Measurements from ENCODE around the gene PCDHA10.
"Not testable (repeated sequence)": the region's sequence is repeated elsewhere in the genome, so short reads cannot be mapped to it uniquely, and the experiment has no call there.

DNA sequence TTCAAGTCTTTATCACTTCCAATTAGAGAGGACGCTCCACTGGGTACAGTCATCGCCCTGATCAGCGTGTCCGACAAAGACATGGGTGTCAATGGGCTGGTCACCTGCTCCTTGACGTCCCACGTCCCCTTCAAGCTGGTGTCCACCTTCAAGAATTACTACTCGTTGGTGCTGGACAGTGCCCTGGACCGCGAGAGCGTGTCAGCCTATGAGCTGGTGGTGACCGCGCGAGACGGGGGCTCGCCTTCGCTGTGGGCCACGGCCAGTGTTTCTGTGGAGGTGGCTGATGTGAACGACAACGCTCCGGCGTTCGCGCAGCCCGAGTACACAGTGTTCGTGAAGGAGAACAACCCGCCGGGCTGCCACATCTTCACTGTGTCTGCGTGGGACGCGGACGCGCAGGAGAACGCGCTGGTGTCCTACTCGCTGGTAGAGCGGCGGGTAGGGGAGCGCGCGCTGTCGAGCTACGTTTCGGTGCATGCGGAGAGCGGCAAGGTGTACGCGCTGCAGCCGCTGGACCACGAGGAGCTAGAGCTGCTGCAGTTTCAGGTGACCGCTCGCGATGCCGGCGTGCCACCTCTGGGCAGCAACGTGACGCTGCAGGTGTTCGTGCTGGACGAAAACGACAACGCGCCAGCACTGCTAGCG is 47.3 kb upstream of the PCDHA10 start:
- TF ChIP-seq, protein P1, sequence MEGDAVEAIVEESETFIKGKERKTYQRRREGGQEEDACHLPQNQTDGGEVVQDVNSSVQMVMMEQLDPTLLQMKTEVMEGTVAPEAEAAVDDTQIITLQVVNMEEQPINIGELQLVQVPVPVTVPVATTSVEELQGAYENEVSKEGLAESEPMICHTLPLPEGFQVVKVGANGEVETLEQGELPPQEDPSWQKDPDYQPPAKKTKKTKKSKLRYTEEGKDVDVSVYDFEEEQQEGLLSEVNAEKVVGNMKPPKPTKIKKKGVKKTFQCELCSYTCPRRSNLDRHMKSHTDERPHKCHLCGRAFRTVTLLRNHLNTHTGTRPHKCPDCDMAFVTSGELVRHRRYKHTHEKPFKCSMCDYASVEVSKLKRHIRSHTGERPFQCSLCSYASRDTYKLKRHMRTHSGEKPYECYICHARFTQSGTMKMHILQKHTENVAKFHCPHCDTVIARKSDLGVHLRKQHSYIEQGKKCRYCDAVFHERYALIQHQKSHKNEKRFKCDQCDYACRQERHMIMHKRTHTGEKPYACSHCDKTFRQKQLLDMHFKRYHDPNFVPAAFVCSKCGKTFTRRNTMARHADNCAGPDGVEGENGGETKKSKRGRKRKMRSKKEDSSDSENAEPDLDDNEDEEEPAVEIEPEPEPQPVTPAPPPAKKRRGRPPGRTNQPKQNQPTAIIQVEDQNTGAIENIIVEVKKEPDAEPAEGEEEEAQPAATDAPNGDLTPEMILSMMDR (IDR thresholded peaks at IDR 0.05; ENCODE audit: low read length) = not testable (repeated sequence)
- not testable (repeated sequence) for TF ChIP-seq EZH2 (optimal IDR thresholded peaks at IDR 0.05; ENCODE audit: low read depth, low read length)

Measured in MM.1S (cell line).